NT2/D1 (cell line): ENCODE measurements around the gene RAB39B.
"Not testable (repeated sequence)": the region's sequence is repeated elsewhere in the genome, so short reads cannot be mapped to it uniquely, and the experiment has no call there.

Experiments used
- DNase-seq: peaks from one replicate; pipeline ENCODE4 v3.0.0-alpha.2; 2011; ENCODE audit warnings: low read depth, low spot score
- H3K27me3 ChIP-seq: 2 replicates; pipeline ENCODE4 v1.6.0; 2011; ENCODE audit warnings: mild to moderate bottlenecking; ENCODE audit not compliant: insufficient read length, insufficient read depth
- H3K36me3 ChIP-seq: 2 replicates; pipeline ENCODE4 v1.6.1; 2011; ENCODE audit warnings: mild to moderate bottlenecking, low read length, mixed read lengths; ENCODE audit not compliant: insufficient read depth, insufficient read length
- H3K4me1 ChIP-seq: 2 replicates; pipeline ENCODE4 v1.5.1; 2011; ENCODE audit not compliant: insufficient read depth, insufficient read length
- H3K4me3 ChIP-seq: 2 replicates; pipeline ENCODE4 v1.5.1; 2011; ENCODE audit warnings: low read depth; ENCODE audit not compliant: insufficient read length
- H3K9ac ChIP-seq: 2 replicates; pipeline ENCODE4 v1.6.0; 2011; ENCODE audit warnings: low read depth; ENCODE audit not compliant: insufficient read length
- H3K9me3 ChIP-seq: 2 replicates; pipeline ENCODE4 v1.5.1; 2011; ENCODE audit warnings: mild to moderate bottlenecking, low read length; ENCODE audit not compliant: insufficient read depth
- SUZ12 ChIP-seq: IDR thresholded peaks from 2 replicates; pipeline ENCODE4 v1.6.1; 2011; ENCODE audit not compliant: insufficient read length, insufficient read depth; ENCODE audit errors: extremely low read depth
- YY1 ChIP-seq: IDR thresholded peaks from 2 replicates; pipeline ENCODE4 v1.6.1; 2011; ENCODE audit not compliant: insufficient read length, insufficient read depth
- ZNF274 ChIP-seq: IDR thresholded peaks from 2 replicates; pipeline ENCODE4 v1.6.1; 2011; ENCODE audit warnings: mild to moderate bottlenecking, low read depth, low read length

The RAB39B gene

GRCh38 chrX:155231163-155231562, 33.1 kb downstream of the RAB39B start:
- Histone ChIP-seq H3K36me3 (peaks cover 36% of the 10 kb centered on the region), H3K4me3 (no peak overlapping the region), H3K9me3 (no peaks in the 10 kb centered on the region), H3K27me3 (no peaks in the 10 kb centered on the region), H3K9ac (no peak overlapping the region), H3K4me1 (no peaks in the 10 kb centered on the region)
- no peak for TF ChIP-seq YY1
- no peak for TF ChIP-seq SUZ12
- TF ChIP-seq ZNF274 = no peak
- no peak for DNase-seq

DNA sequence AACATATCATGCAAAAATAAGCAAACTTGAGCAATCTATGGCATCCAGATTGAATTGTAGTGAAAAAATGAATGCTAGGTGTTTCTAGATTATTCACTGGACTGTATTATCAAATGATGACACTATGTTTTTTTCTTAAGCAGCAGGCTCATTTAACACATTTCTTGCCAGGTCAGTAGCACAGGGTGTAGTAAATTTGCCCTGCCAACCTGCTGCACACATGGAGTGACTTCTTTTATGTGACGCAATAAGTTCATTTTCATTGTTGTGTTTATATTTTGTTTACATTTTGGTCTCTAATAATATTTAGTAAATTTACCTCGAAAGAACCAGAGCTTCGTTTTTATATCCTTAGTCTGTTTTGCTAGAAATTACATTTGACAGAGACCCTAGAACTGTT, 38.5 kb downstream of the RAB39B start:
- Histone ChIP-seq H3K4me3 (no peak overlapping the region), H3K4me1 (no peaks in the 10 kb centered on the region)

DNA sequence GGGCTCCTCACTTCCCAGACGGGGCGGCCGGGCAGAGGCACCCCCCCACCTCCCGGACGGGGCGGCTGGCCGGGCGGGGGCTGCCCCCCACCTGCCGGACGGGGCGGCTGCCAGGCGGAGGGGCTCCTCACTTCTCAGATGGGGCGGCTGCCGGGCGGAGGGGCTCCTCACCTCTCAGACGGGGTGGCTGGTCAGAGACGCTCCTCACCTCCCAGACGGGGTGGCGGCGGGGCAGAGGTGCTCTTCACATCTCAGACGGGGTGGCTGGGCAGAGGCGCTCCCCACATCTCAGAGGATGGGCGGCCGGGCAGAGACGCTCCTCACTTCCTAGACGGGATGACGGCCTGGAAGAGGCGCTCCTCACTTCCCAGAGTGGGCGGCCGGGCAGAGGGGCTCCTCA, 40.5 kb downstream of the RAB39B start:
- DNase-seq, H3K4me3 ChIP-seq, H3K9ac ChIP-seq, H3K4me1 ChIP-seq, H3K27me3 ChIP-seq: not testable (repeated sequence)
- Histone ChIP-seq H3K36me3 (peaks cover 40% of the 10 kb centered on the region), H3K9me3 (peaks cover 14% of the 10 kb centered on the region; the same call in 1 of the 2 replicates)

More for the DNA sequence above, 38.5 kb downstream of the RAB39B start:
- H3K27me3 ChIP-seq = no peaks in the 10 kb centered on the region
- DNase-seq = no peak
- H3K9me3 ChIP-seq = peaks cover 14% of the 10 kb centered on the region; the same call in 1 of the 2 replicates
- no peak overlapping the region for H3K9ac ChIP-seq
- H3K36me3 ChIP-seq = peaks cover 41% of the 10 kb centered on the region
- TF ChIP-seq YY1 = no peak

DNA sequence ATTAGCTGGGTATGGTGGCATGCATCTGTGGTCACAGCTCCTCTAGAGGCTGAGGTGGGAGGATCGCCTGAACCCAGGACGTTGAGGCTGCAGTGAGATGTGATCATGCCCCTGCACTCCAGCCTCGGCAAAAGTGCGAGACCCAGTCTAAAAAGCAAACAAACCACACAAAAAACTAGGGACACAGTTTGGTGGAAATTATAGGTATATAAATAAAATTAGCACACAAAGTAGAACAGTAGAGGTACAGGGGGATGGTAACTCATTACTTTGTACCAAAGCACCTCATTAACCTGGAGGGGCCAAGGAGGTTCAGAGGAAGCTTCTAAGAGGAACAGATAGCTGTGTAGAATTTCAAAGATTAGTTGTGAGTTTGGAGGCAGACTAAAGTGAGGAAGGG, 42.9 kb downstream of the RAB39B start:
- TF ChIP-seq YY1 = no peak
- peaks cover 14% of the 10 kb centered on the region; the same call in 1 of the 2 replicates for H3K9me3 ChIP-seq
- no peak for DNase-seq
- H3K27me3 ChIP-seq = no peaks in the 10 kb centered on the region
- no peak overlapping the region for H3K9ac ChIP-seq
- H3K4me3 ChIP-seq = no peak overlapping the region
- H3K36me3 ChIP-seq = peaks cover 26% of the 10 kb centered on the region
- no peaks in the 10 kb centered on the region for H3K4me1 ChIP-seq

DNA sequence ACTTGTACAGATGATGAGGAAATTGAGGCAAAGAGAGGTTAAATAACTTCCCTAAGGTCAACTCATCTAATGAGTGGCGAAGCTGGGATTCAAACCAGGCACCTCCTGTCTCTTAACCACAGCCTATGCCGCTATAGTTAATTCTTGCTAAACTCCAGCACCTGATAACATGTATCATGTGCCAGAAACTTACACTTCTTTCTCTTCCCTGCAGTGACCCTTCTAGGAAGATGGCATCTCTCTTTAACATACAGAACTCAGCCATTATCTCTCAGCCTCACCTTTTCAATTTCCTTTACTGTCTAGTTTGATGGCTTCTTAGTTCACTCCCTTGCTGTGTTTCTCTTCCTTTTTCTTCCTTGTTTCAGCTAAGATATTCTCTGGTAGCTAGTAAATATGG, 45.5 kb downstream of the RAB39B start:
- Histone ChIP-seq H3K4me3 (no peak overlapping the region), H3K4me1 (no peaks in the 10 kb centered on the region), H3K36me3 (peaks cover 23% of the 10 kb centered on the region), H3K9me3 (peaks cover 14% of the 10 kb centered on the region; the same call in 1 of the 2 replicates), H3K9ac (no peak overlapping the region), H3K27me3 (no peaks in the 10 kb centered on the region)
- DNase-seq = no peak
- TF ChIP-seq ZNF274 (no peak), SUZ12 (no peak), YY1 (no peak)

DNA sequence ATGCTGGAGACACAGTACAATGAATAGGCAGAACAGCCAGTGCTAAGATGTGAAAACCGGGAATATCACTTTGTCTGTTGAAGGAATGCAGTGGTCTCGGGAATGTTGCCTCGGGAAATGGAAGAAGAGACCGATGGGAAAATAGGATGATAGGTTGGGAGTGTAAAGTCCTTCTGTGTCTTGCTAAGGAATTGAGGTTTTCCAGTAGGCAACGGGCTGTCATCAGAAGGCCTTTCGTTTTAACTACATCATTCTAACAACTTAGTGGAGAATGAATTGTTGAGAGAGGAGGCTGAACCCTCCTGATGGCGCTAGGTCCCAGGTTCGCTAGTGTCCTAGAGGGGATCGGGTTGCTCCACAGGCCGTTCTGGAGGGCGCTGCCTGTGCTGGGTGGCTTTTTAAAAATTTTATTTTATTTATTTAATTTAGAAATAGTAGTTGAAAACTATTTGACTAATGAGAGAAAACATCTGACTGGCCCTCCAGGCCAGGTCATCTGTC, 47.3 kb downstream of the RAB39B start:
- no peak for DNase-seq
- H3K4me1 ChIP-seq = no peaks in the 10 kb centered on the region
- peak overlapping the region; percentile 61 for H3K4me3 ChIP-seq
- H3K9me3 ChIP-seq = 0 out of 2 replicates have a peak, but pooled peaks cover 7% of the 10 kb centered on the region
- H3K27me3 ChIP-seq = no peaks in the 10 kb centered on the region
- peaks cover 14% of the 10 kb centered on the region for H3K36me3 ChIP-seq
- TF ChIP-seq YY1 = no peak
- TF ChIP-seq ZNF274 = no peak
- no peak for TF ChIP-seq SUZ12
- H3K9ac ChIP-seq = peak overlapping the region; percentile 69

DNA sequence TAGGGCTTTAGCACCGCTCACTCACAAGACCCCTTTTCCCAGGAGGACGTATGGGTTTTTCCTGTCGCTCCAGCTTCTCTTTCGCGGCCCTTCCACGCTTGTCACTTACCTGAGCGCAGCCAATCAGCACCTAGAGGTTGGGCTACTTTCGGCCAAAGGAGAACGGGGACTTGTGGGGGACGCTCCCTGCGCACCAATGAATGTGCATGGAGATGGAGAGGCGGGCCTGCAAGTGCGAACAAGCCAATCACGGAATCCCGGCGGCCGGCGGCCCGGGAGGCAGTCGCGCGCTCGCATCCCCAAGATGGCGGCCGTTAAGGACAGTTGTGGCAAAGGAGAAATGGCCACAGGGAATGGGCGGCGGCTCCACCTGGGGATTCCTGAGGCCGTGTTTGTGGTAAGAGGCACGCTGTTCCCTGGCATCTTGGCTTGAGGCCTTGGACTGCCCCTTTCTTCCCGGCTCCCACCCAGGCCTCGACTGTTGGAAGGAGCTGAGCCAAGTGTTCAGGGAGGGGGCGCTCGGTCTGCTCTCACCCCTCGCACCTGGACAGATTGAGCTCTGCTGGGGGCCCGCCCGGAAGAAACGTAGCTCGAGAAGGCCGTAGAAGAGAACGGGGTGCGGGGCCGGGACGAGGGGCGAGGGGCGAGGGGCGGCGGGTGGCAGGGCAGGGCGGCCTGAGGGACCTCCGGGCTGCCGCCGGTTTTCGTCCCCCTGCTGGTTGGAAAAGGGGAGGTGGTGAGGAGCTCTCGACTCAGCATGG, 47.9 kb downstream of the RAB39B start, which contains the start of gene VBP1:
TSS of gene VBP1 (plus strand) at position 282 of the 761 bp plus-strand sequence. CDS start at position 305, 23 bp downstream.
- DNase-seq = peak; percentile 80
- 0 out of 2 replicates have a peak, but pooled peaks cover 1% of the 10 kb centered on the region for H3K9me3 ChIP-seq
- peak within 1 kb of the TSS; percentile 61 for H3K4me3 ChIP-seq
- H3K27me3 ChIP-seq = no peaks in the 10 kb centered on the region
- peaks cover 9% of the 10 kb centered on the region for H3K36me3 ChIP-seq
- H3K4me1 ChIP-seq = no peaks in the 10 kb centered on the region
- H3K9ac ChIP-seq = peak within 1 kb of the TSS; percentile 90
- TF ChIP-seq YY1 (peak; percentile 52), ZNF274 (no peak)
